SJCRH30 (cell line): ENCODE data around the gene COL6A1. TPM values are rescaled to one million over a fixed set of nuclear protein-coding genes. Genes with fewer than 3 reads are reported as not detected.
"Not testable (repeated sequence)": the region's sequence is repeated elsewhere in the genome, so short reads cannot be mapped to it uniquely, and the experiment has no call there.

Source experiments
- DNase-seq, 2 experiments: peaks; one replicate each; pipeline ENCODE4 v3.0.0-alpha.2; 2015 to 2020
- H3K27ac ChIP-seq: fragments of 250-450 bp; sonication (Bioruptor Pico); 2 replicates; pipeline ENCODE4 v1.5.1; 2020; ENCODE audit warnings: mild to moderate bottlenecking, moderate library complexity
- H3K27me3 ChIP-seq: fragments of 250-450 bp; sonication (Bioruptor Pico); 2 replicates; pipeline ENCODE4 v1.5.1; 2020; ENCODE audit warnings: mild to moderate bottlenecking, moderate library complexity
- H3K36me3 ChIP-seq: fragments of 250-450 bp; sonication (Bioruptor Pico); 2 replicates; pipeline ENCODE4 v1.5.1; 2020; ENCODE audit warnings: mild to moderate bottlenecking, moderate library complexity
- H3K4me1 ChIP-seq: fragments of 250-450 bp; sonication (Bioruptor Pico); 2 replicates; pipeline ENCODE4 v1.5.1; 2020; ENCODE audit warnings: mild to moderate bottlenecking, moderate library complexity
- H3K4me3 ChIP-seq: fragments of 250-450 bp; sonication (Bioruptor Pico); 2 replicates; pipeline ENCODE4 v1.5.1; 2020; ENCODE audit warnings: mild to moderate bottlenecking, moderate library complexity
- H3K9me3 ChIP-seq: fragments of 250-450 bp; sonication (Bioruptor Pico); replicated peaks from 2 replicates; pipeline ENCODE4 v1.5.1; 2020; ENCODE audit warnings: mild to moderate bottlenecking, moderate library complexity
- total RNA-seq: library from RNA; depleted of rRNA; stranded (reverse); fragments of >200 nt; shearing (Covaris generic); gene quantifications from 2 replicates; pipeline ENCODE4 v1.2.3, GENCODE V29; 2014

Gene COL6A1
- total RNA-seq, 1 experiment from 2014 or later, result 12.6 TPM

DNA sequence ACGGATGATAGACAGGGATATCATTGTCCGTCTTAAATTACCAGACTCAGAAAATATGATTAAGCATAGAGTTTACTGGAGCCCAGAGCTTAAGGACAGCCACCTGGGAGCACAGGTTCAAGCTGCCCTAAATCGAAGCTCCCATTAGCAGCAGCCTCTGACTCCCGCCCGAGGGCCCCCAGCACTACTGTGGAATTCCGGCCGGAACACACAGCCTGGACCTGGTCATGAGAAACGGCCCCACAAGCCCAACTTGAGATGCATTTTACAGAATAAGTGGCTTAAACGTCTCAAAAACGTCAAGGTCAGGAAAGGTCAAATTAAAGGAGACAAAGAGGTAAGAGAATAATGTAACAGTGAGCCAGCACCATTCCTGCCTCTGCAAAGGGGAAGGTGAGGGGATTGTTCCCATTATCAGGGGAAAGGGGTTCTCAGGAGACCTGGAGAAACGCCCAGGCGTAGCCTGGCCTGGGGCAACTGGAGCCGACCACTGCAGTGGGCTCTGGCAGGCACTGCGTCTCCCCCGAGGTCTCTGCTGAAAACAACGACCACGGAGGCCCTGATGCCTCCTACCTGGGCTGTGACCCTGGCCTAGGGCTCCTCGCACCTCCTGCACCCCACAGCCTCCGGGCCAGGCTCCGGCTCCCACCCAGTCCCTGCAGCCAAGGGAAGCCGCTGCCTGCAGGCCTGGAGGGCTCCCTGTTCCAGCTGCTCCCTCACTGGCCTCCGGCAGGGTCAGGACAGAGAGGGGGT, 11.5 kb upstream of the COL6A1 start:
- H3K4me1 ChIP-seq, result peaks cover 18% of the 10 kb centered on the region
- DNase-seq, result no peak
- no peaks in the 10 kb centered on the region for H3K9me3 ChIP-seq
- H3K36me3 ChIP-seq, result no peaks in the 10 kb centered on the region
- H3K4me3 ChIP-seq, result no peak overlapping the region
- no peaks in the 10 kb centered on the region for H3K27me3 ChIP-seq
- H3K27ac ChIP-seq, result no peak overlapping the region

- Histone ChIP-seq H3K27ac (no peak overlapping the region; the same call in 1 of the 2 replicates), H3K9me3 (no peaks in the 10 kb centered on the region), H3K36me3 (no peaks in the 10 kb centered on the region), H3K4me1 (peaks cover 22% of the 10 kb centered on the region), H3K4me3 (no peak overlapping the region), H3K27me3 (no peaks in the 10 kb centered on the region)
- DNase-seq, result peak; percentile 77 to 84
Observed at GRCh38 chr21:45970674-45971615, 10.6 kb upstream of the COL6A1 start.

DNA sequence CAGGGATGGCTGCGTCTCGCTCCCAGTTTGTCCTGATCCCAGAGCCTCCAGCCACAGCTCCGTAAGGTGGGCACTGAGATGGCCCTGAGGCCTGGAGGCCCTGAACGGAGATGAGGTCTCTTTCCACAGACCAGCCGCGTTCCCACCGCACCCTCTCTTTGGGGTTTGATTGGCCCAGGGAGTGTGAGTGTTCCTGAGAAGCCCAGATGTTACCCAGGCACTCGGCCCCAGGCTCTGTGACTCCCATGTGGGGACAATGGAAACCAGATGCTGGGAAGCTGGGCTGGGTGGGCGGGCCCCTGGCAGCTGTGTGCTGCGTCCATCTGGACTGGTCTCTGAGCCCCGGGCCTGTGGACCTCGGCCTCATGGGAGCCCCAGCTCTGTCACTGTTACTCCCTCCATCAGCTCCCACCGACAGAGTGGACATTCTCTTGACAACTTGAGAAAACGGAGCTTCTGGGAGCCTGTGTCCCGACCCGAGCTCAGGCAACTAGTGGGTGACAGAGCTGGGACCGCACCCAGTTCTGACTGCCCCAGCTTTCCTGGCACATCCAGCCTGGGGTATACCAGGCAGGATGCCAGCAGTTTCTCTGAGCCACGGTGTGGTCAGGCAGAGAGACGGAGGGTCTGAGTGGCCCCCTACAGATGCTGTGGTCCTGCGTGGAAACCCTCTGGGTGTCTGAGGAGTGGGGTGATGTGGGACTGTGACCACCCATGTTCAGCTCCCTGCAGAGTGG, 9.8 kb upstream of the COL6A1 start:
- H3K27me3 ChIP-seq, result no peaks in the 10 kb centered on the region
- H3K9me3 ChIP-seq, result no peaks in the 10 kb centered on the region
- H3K36me3 ChIP-seq, result no peaks in the 10 kb centered on the region
- H3K27ac ChIP-seq, result peak overlapping the region; percentile 85
- peaks cover 28% of the 10 kb centered on the region for H3K4me1 ChIP-seq
- H3K4me3 ChIP-seq, result peak overlapping the region; percentile 56
- DNase-seq, result peak; percentile 54 to 76

GRCh38 chr21:45972353-45972715, 9.2 kb upstream of the COL6A1 start:
- DNase-seq, result peak; percentile 49 to 56
- peak overlapping the region; percentile 85 for H3K27ac ChIP-seq
- no peaks in the 10 kb centered on the region for H3K9me3 ChIP-seq
- H3K27me3 ChIP-seq, result no peaks in the 10 kb centered on the region
- no peaks in the 10 kb centered on the region for H3K36me3 ChIP-seq
- H3K4me3 ChIP-seq, result peak overlapping the region; percentile 56
- H3K4me1 ChIP-seq, result peaks cover 28% of the 10 kb centered on the region

- H3K9me3 ChIP-seq, result no peaks in the 10 kb centered on the region
- H3K4me3 ChIP-seq, result peak overlapping the region; percentile 56
- H3K27me3 ChIP-seq, result no peaks in the 10 kb centered on the region
- H3K36me3 ChIP-seq, result no peaks in the 10 kb centered on the region
- H3K4me1 ChIP-seq, result peaks cover 28% of the 10 kb centered on the region
- H3K27ac ChIP-seq, result peak overlapping the region; percentile 85
- peak; percentile 85 to 89 for DNase-seq
Observed at GRCh38 chr21:45972716-45973474, 8.7 kb upstream of the COL6A1 start.

DNA sequence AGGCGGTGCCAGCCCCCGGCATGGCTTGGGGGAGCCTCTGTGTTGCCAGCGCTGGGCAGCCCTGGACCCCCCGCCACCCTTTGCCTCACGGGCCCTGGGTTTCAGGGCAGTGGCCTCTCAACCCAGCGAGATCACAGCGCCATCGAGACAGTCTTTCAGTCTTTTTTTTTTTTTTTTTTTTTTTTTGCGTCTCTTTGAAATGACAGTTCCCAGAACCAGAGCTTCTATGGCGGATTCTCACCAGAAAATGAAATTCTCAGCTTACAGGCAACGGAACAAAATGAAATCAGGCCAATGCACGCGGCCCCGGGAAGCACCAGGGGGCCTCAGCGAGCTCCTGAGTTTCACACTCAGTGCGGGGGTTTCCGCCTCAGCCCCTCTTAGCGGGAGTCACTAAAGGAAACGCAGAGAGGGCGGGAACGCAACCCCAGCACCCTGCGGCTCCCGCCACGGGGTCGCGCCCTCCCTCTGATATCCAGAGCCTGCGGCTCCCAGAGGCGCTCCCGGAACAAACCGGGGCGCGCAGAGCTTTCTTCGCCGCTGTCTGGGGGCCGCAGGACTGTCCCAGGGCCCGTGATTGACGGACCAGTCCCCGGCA, 8.0 kb upstream of the COL6A1 start:
- peak; percentile 86 to 89 for DNase-seq
- Histone ChIP-seq H3K27me3 (no peaks in the 10 kb centered on the region), H3K36me3 (no peaks in the 10 kb centered on the region), H3K9me3 (no peaks in the 10 kb centered on the region), H3K27ac (peak overlapping the region; percentile 85), H3K4me1 (peaks cover 28% of the 10 kb centered on the region), H3K4me3 (peak overlapping the region; percentile 56)

GRCh38 chr21:45974073-45975019, 7.2 kb upstream of the COL6A1 start:
- no peaks in the 10 kb centered on the region for H3K9me3 ChIP-seq
- peak overlapping the region; percentile 56 for H3K4me3 ChIP-seq
- peak; percentile 62 to 64 for DNase-seq
- no peaks in the 10 kb centered on the region for H3K36me3 ChIP-seq
- peak overlapping the region; percentile 85 for H3K27ac ChIP-seq
- peaks cover 32% of the 10 kb centered on the region for H3K4me1 ChIP-seq
- no peaks in the 10 kb centered on the region for H3K27me3 ChIP-seq

DNA sequence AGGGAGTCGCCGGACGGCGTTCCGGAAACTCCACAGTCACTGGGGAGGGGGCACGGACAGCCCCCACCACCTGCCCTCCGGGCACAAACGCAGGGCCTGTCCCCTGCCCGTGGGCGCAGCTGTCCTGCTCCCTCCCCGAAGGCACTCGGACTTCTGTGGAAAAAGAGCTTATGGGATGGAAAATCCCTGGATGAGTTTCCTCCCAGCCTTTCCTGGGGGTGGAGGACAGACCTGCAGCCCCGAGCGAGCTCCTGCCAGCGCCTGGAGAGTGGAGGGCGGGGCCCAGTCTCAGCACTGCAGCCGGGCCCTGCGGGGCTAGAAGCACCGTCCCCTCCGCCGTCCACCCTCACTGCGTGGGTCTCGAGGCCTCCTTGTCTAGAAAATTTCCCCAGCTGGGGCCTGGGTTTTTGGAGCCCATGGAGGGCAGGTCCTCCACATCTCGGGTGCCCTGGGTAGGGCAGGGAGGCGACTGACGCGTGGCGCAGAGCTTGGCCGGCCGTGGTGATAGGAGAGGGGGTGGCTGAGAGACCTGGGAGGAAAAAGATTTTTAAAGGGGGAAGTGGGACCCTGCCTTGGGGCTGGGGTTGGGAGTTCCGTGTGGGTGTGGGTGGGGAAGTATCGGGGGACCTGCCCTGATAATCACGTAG, 6.4 kb upstream of the COL6A1 start:
- H3K4me3 ChIP-seq, result peak overlapping the region; percentile 56
- H3K9me3 ChIP-seq, result no peaks in the 10 kb centered on the region
- H3K4me1 ChIP-seq, result peaks cover 32% of the 10 kb centered on the region
- no peaks in the 10 kb centered on the region for H3K36me3 ChIP-seq
- peak overlapping the region; percentile 85 for H3K27ac ChIP-seq
- DNase-seq, result peak; percentile 79 to 84
- H3K27me3 ChIP-seq, result no peaks in the 10 kb centered on the region

DNA sequence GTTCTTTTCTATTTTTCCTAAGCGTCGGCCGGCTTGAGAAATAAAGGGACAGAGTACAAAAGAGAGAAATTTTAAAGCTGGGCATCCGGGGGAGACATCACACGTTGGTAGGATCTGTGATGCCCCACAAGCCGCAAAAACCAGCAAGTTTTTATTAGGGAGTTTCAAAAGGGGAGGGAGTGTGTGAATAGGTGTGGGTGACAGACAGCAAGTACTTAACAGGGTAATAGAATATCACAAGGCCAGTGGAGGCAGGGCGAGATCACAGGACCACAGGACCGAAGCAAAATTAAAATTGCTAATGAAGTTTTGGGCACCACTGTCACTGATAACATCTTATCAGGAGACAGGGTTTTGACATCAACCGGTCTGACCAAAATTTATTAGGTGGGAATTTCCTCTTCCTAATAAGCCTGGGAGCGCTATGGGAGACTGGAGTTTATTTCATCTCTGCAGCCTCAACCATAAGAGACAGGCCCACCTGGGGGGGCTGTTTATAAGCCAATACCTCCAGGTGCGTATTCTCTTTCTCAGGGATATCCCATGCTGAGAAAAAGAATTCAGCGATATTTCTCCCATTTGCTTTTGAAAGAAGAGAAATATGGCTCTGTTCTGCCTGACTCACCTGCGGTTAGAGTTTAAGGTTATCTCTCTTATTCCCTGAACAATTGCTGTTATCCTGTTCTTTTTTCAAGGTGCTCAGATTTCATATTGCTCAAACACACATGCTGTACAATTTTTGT, 5.7 kb upstream of the COL6A1 start:
- Histone ChIP-seq H3K27ac (peak overlapping the region; percentile 85; the same call in 1 of the 2 replicates), H3K4me1 (peaks cover 30% of the 10 kb centered on the region), H3K4me3 (peak overlapping the region; percentile 56)
- not testable (repeated sequence) for H3K36me3 ChIP-seq, H3K27me3 ChIP-seq, H3K9me3 ChIP-seq, DNase-seq

- DNase-seq, result peak in 1 of 2 experiments; percentile 38
- H3K4me1 ChIP-seq, result peaks cover 22% of the 10 kb centered on the region
- no peak overlapping the region for H3K27ac ChIP-seq
- no peak overlapping the region for H3K4me3 ChIP-seq
- no peaks in the 10 kb centered on the region for H3K9me3 ChIP-seq
- H3K27me3 ChIP-seq, result no peaks in the 10 kb centered on the region
- H3K36me3 ChIP-seq, result no peaks in the 10 kb centered on the region
Observed at GRCh38 chr21:45976701-45977311, 4.8 kb upstream of the COL6A1 start.

- Histone ChIP-seq H3K36me3 (no peaks in the 10 kb centered on the region), H3K9me3 (no peaks in the 10 kb centered on the region), H3K4me3 (no peak overlapping the region), H3K4me1 (peaks cover 16% of the 10 kb centered on the region), H3K27me3 (no peaks in the 10 kb centered on the region), H3K27ac (no peak overlapping the region)
- peak in 1 of 2 experiments; percentile 32 for DNase-seq
Observed at GRCh38 chr21:45977396-45977795, 4.2 kb upstream of the COL6A1 start.
